Neural cell (in vitro differentiated cells): ENCODE data around the gene ATF1. TPM values are rescaled to one million over a fixed set of nuclear protein-coding genes. Genes with fewer than 3 reads are reported as not detected.

Experiments
- H2AFZ ChIP-seq: fragments of 200-600, 300-800 bp; sonication (generic), shearing (Covaris generic); 2 replicates; pipeline ENCODE4 v1.6.0; 2014; ENCODE audit warnings: low read depth, mild to moderate bottlenecking, antibody characterized with exemption, low read length, moderate library complexity
- H3F3A ChIP-seq: fragments of 200-600 bp; shearing (Covaris generic); 2 replicates; pipeline ENCODE4 v1.6.1; 2016; ENCODE audit warnings: mild to moderate bottlenecking, moderate library complexity, mixed read lengths, antibody characterized with exemption, low read length; ENCODE audit not compliant: insufficient read depth, poor library complexity, severe bottlenecking
- H3K27ac ChIP-seq: fragments of 200-600, 300-800 bp; sonication (generic), shearing (Covaris generic); 2 replicates; pipeline ENCODE4 v1.5.1; 2014; ENCODE audit warnings: mild to moderate bottlenecking, low read length, moderate library complexity
- H3K27me3 ChIP-seq: fragments of 300-800, 200-600 bp; sonication (generic), shearing (Covaris generic); 2 replicates; pipeline ENCODE4 v1.6.0; 2014; ENCODE audit warnings: mild to moderate bottlenecking, low read depth, low read length, moderate library complexity; ENCODE audit not compliant: insufficient read depth
- H3K36me3 ChIP-seq: fragments of 300-800, 200-600 bp; sonication (generic), shearing (Covaris generic); 2 replicates; pipeline ENCODE4 v1.5.1; 2014; ENCODE audit warnings: mild to moderate bottlenecking, antibody characterized with exemption, low read length, moderate library complexity; ENCODE audit not compliant: insufficient read depth
- H3K4me2 ChIP-seq: fragments of 300-800, 200-600 bp; sonication (generic), shearing (Covaris generic); 2 replicates; pipeline ENCODE4 v1.6.0; 2014; ENCODE audit warnings: mild to moderate bottlenecking, low read length
- H3K4me3 ChIP-seq: fragments of 300-800, 200-600 bp; sonication (generic), shearing (Covaris generic); 2 replicates; pipeline ENCODE4 v1.5.1; 2014; ENCODE audit warnings: mild to moderate bottlenecking, low read length, moderate library complexity
- H3K79me2 ChIP-seq: fragments of 200-600 bp; shearing (Covaris generic); replicated peaks from 2 replicates; pipeline ENCODE4 v1.6.0; 2014; ENCODE audit warnings: mild to moderate bottlenecking, low read length, moderate library complexity; ENCODE audit not compliant: insufficient read depth
- H3K9ac ChIP-seq: fragments of 300-800, 200-600 bp; sonication (generic), shearing (Covaris generic); 2 replicates; pipeline ENCODE4 v1.6.1; 2016; ENCODE audit warnings: mild to moderate bottlenecking, low read length, mixed read lengths
- H3K9me2 ChIP-seq: fragments of 200-600 bp; shearing (Covaris generic); 2 replicates; pipeline ENCODE4 v1.6.1; 2016; ENCODE audit warnings: mild to moderate bottlenecking, low read length, mixed read lengths; ENCODE audit not compliant: insufficient read depth
- H3K9me3 ChIP-seq: fragments of 200-600, 300-800 bp; sonication (generic), shearing (Covaris generic); 2 replicates; pipeline ENCODE4 v1.6.1; 2016; ENCODE audit warnings: mild to moderate bottlenecking, mixed run types, low read length, moderate library complexity, mixed read lengths
- H4K20me1 ChIP-seq: fragments of 200-600 bp; shearing (Covaris generic); 2 replicates; pipeline ENCODE4 v1.6.1; 2016; ENCODE audit warnings: mild to moderate bottlenecking, mixed run types; ENCODE audit not compliant: insufficient read depth
- CTCF ChIP-seq: fragments of 450-650 bp; IDR thresholded peaks from 2 replicates; pipeline ENCODE4 v1.5.1; 2014; ENCODE audit warnings: antibody characterized with exemption, mild to moderate bottlenecking, moderate library complexity; ENCODE audit not compliant: poor library complexity, severe bottlenecking
- EP300 ChIP-seq: fragments of 450-650 bp; conservative IDR thresholded peaks from 2 replicates; pipeline ENCODE4 v1.6.1; 2014; ENCODE audit warnings: antibody characterized with exemption, mild to moderate bottlenecking, moderate library complexity; ENCODE audit not compliant: poor library complexity, severe bottlenecking
- EZH2 ChIP-seq: fragments of 200-600, 300-800 bp; shearing (Covaris generic), sonication (generic); IDR thresholded peaks from 2 replicates; pipeline ENCODE4 v1.6.1; 2014; ENCODE audit warnings: antibody characterized with exemption, low read length, borderline replicate concordance, mild to moderate bottlenecking; ENCODE audit not compliant: insufficient read depth, poor library complexity, severe bottlenecking
- MXI1 ChIP-seq: fragments of 450-650 bp; conservative IDR thresholded peaks from 2 replicates; pipeline ENCODE4 v1.6.1; 2014; ENCODE audit warnings: antibody characterized with exemption, mild to moderate bottlenecking; ENCODE audit not compliant: poor library complexity, severe bottlenecking
- POLR2AphosphoS5 ChIP-seq: IDR thresholded peaks from 2 replicates; pipeline ENCODE4 v1.6.1; 2012
- RAD21 ChIP-seq: fragments of 450-650 bp; conservative IDR thresholded peaks from 2 replicates; pipeline ENCODE4 v1.6.1; 2014; ENCODE audit warnings: antibody characterized with exemption, mild to moderate bottlenecking, moderate library complexity
- REST ChIP-seq: IDR thresholded peaks from 2 replicates; pipeline ENCODE4 v1.6.1; 2012; ENCODE audit warnings: borderline replicate concordance
- SMC3 ChIP-seq: fragments of 450-650 bp; conservative IDR thresholded peaks from 2 replicates; pipeline ENCODE4 v1.6.1; 2014; ENCODE audit warnings: antibody characterized with exemption, mild to moderate bottlenecking, moderate library complexity; ENCODE audit not compliant: poor library complexity
- TAF1 ChIP-seq: IDR thresholded peaks from 2 replicates; pipeline ENCODE4 v1.6.1; 2012; ENCODE audit warnings: low read depth
- polyA plus RNA-seq: library from polyadenylated mRNA; depleted of rRNA; stranded (reverse); fragments of >200 nt; gene quantifications from 2 replicates; pipeline ENCODE4 v1.2.3, GENCODE V29; 2014

The ATF1 gene
- polyA plus RNA-seq, 1 donor from 2014 or later: 11.3 TPM

DNA sequence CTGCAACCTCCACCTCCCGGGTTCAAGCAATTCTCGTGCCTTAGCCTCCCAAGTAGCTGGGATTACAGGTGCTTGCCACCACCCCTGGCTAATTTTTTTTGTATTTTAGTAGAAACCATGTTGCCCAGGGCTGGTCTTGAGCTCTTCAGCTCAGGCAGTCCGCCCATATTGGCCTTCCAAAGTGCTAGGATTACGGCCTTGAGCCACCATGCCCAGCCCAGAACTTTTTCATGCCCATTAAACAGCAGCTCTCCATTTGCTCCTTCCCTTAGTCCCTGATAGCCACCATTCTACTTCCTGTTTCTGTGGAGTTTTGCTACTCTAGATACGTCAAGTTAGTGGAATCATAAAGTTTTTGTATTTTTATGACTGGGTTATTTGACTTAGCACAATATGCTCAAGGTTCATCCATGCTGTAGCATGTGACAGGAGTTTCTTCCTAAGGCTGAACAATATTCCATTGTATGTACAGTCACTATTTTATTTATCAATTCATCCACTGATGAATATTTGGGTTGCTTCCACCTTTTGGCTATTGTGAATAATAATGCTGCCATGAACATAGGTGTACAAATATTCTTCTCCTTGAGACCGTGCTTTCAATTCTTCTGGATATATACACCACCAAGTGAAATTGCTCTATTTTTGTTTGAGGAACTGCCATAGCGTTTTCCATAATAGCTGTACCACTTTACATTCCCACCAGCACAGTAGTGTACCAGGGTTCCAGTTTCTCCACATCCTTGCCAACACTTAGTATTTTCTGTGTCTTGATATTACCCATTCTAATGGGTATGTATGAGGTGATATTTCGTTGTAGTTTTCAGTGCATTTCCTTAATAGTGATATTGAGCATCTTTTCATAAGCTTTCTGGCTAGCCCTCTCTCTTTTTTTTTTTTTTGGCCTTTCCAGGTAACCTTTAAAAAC is 15.0 kb downstream of the ATF1 start:
- peaks cover 3% of the 10 kb centered on the region for H3K79me2 ChIP-seq

More for the DNA sequence above, 15.0 kb downstream of the ATF1 start:
- Histone ChIP-seq H3K36me3 (no peaks in the 10 kb centered on the region), H3K9me2 (no peaks in the 10 kb centered on the region), H3F3A (no peaks in the 10 kb centered on the region), H3K27ac (no peak overlapping the region), H2AFZ (no peak overlapping the region), H3K9ac (no peak overlapping the region), H4K20me1 (no peaks in the 10 kb centered on the region), H3K4me3 (no peak overlapping the region), H3K9me3 (no peaks in the 10 kb centered on the region), H3K4me2 (no peak overlapping the region), H3K27me3 (no peaks in the 10 kb centered on the region)
- TF ChIP-seq SMC3 (no peak), TAF1 (no peak), CTCF (no peak), EP300 (no peak), MXI1 (no peak), POLR2AphosphoS5 (no peak), RAD21 (no peak), REST (no peak), EZH2 (no peak)
